GM10248 (cell line): ENCODE results near the gene CEP85L.

Experiments
- CTCF ChIA-PET: fragments of 300-600 bp; sonication (Branson Sonifier 250); formaldehyde crosslinking; extraction: SDS; loops from one replicate; lab custom pipeline; 2021; ENCODE audit warnings: antibody characterized with exemption; lab: Yijun Ruan, JAX
- POLR2A ChIA-PET: fragments of 350-650 bp; sonication (Branson Sonifier 250); formaldehyde crosslinking; extraction: SDS; loops from one replicate; lab custom pipeline; 2020; ENCODE audit warnings: antibody characterized with exemption; lab: Yijun Ruan, JAX
- DNase-seq: peaks from one replicate; pipeline ENCODE4 v3.0.0; 2012; ENCODE audit errors: extremely low spot score
- TF ChIP-seq, protein P1 (sequence below): IDR thresholded peaks from 2 replicates; pipeline ENCODE4 v1.5.1; 2012; ENCODE audit warnings: mild to moderate bottlenecking, low read depth; ENCODE audit errors: extremely low read depth, missing control alignments, control extremely low read depth

CEP85L gene

DNA sequence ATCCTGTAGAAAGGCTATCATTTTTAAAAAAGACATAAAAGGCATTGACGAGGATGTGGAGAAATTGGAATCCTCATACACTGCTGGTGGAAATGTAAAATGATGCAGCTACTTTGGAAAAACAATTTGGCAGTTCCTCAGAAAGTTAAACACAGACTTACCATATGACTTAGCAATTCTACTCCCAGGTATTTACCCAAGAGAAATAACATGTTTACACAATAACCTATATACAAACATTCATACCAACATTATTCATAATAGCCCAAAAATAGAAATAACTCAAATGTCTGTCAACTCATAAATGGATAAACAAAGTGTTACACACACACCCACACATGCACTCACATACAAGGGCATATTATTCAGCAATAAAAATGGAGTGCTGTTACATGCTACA is 23.4 kb upstream of the CEP85L start:
- ChIA-PET CTCF (interaction anchor here (0.7 kb wide), 1 partner anchor 115 kb away, joined by 3 read pairs; no protein-coding TSS in a partner anchor), POLR2A (no interaction called here)
- DNase-seq: no peak
- TF ChIP-seq, protein P1, sequence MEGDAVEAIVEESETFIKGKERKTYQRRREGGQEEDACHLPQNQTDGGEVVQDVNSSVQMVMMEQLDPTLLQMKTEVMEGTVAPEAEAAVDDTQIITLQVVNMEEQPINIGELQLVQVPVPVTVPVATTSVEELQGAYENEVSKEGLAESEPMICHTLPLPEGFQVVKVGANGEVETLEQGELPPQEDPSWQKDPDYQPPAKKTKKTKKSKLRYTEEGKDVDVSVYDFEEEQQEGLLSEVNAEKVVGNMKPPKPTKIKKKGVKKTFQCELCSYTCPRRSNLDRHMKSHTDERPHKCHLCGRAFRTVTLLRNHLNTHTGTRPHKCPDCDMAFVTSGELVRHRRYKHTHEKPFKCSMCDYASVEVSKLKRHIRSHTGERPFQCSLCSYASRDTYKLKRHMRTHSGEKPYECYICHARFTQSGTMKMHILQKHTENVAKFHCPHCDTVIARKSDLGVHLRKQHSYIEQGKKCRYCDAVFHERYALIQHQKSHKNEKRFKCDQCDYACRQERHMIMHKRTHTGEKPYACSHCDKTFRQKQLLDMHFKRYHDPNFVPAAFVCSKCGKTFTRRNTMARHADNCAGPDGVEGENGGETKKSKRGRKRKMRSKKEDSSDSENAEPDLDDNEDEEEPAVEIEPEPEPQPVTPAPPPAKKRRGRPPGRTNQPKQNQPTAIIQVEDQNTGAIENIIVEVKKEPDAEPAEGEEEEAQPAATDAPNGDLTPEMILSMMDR: no peak

DNA sequence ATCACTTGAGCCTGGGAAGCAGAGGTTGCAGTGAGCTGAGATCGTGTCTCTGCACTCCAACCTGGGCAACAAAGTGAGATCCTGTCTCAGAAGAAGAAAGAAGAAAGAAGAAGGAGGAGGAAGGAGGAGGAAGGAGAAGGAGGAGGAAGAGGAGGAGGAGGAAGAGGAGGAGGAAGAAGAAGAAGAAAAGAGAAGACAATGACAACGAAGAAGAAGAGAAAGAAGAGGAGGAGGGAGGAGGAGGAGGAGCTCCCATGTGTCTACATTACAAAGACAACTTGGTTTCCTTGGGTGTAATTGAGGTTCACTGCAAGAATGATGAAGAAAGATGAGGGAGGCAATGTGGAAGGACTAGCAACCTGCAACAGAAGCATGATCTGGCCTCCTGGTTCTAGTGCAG is 21.3 kb upstream of the CEP85L start:
- TF ChIP-seq, protein P1: no peak
- ChIA-PET CTCF (interaction anchor here (1.0 to 1.2 kb wide), 2 partner anchors 19 to 26 kb away, joined by 3 read pairs; no protein-coding TSS in a partner anchor), POLR2A (no interaction called here)
- DNase-seq: no peak

DNA sequence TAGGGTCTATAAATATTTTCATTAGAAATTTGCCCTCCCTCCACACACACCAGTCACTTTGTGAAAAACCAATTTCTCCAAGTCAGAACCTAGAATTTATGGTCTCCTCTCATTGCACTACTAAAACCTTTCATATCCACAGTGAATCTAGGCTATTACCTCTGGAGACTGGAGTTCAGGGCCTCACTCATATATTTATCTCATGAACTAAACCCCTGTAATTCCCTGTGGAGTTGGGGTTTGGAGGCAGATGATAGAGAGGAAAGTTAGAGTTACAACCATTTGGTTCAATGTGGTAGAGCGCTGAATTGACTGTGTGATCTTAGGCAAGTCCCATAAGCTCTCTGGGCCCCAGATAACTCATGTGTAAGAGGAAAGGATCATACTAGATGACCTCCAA is 18.2 kb upstream of the CEP85L start:
- TF ChIP-seq, protein P1: no peak
- ChIA-PET POLR2A (no interaction called here), CTCF (interaction anchor here (1.3 kb wide), 1 partner anchor 40 kb away, joined by 3 read pairs; no protein-coding TSS in a partner anchor)
- DNase-seq: no peak

DNA sequence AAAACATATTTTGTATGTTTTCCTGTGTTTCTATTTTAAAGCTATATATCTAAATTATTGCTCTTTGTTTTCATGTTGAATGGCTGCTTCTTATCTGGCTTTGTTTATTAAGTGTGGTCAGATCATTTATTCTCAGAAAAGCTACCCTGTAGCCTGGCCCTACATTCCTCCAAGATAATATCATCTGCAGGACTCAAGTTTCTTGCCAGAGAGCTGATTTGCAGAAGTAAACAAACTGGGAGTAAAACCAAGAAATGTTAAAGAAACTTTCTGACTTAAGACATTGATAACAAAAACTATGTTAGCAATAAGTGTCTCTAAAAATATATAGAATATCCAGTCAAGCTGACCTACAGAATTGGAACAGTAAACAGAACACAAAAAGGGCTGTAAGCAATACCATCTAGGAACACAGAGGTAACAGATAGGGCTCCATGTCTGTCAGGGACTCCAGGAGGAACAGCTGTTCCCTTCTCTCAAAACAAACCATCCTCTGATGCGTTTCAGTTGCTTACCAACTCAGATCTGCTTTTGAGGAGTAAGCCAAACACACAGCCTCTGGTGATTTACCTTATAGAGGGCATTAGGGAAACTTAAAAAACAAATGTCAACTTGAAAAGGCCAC is 17.5 kb upstream of the CEP85L start:
- TF ChIP-seq, protein P1: no peak
- CTCF ChIA-PET: no interaction called here
- DNase-seq: no peak
- POLR2A ChIA-PET: no interaction called here

DNA sequence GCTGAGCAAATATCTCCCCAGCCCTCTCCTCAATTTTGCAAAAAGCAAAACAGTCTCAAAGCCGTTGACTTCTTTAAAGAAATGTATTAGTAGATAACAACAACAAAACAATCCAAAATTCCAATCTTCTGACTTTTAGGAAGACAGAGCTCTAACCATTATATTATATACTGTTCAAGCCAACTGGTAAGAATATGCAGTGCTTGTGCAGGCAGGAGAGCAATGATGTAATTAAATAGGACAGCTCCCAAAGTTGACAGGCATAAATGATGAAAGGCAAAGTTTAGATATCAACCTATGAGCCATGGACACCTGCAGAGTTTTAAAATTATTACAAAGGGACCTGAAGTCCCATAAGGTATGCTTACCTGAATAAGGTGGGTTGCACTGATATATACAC is 16.6 kb upstream of the CEP85L start:
- ChIA-PET CTCF (no interaction called here), POLR2A (no interaction called here)
- DNase-seq: no peak
- TF ChIP-seq, protein P1: no peak

DNA sequence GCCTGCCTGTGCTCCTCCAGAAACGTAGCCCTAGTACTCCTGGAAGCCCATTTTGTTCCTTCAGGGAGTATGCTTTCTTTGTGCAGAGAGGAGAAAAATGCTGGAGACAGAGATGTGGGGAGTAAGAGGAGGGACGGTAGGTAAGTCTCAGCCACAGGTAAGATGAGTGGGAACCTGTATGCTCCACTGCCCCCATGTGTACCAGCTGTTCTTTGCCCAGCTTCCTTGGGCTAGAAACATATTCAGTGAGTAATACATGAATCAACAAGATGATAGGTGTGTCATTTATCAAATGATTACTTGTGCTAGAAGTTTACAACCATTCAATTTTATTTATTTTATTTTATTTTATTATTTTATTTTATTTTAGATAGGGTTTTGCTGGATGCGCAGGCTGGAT is 13.6 kb upstream of the CEP85L start:
- ChIA-PET POLR2A (no interaction called here), CTCF (interaction anchor here (0.8 to 2.1 kb wide), 2 partner anchors 9 to 100 kb away, joined by 3 to 4 read pairs; no protein-coding TSS in a partner anchor)
- DNase-seq: no peak
- TF ChIP-seq, protein P1: no peak
